H4 (cell line): ENCODE data around the gene ULK2. TPM values are rescaled to one million over a fixed set of nuclear protein-coding genes. Genes with fewer than 3 reads are reported as not detected.
A peak's percentile ranks its signal among the peaks of the same experiment; 100 is the strongest.
"Not testable (repeated sequence)": the region's sequence is repeated elsewhere in the genome, so short reads cannot be mapped to it uniquely, and the experiment has no call there.

ENCODE experiments used
- DNase-seq: peaks from one replicate; pipeline ENCODE4 v3.0.0-alpha.2; 2015; ENCODE audit warnings: low spot score
- total RNA-seq: library from RNA; depleted of rRNA; stranded (reverse); fragments of >200 nt; shearing (Covaris generic); gene quantifications from 2 replicates; pipeline ENCODE4 v1.2.3, GENCODE V29; 2014; rRNA removed

ULK2 gene
- 6.6 and 8.0 TPM in 2 replicates for total RNA-seq

DNA sequence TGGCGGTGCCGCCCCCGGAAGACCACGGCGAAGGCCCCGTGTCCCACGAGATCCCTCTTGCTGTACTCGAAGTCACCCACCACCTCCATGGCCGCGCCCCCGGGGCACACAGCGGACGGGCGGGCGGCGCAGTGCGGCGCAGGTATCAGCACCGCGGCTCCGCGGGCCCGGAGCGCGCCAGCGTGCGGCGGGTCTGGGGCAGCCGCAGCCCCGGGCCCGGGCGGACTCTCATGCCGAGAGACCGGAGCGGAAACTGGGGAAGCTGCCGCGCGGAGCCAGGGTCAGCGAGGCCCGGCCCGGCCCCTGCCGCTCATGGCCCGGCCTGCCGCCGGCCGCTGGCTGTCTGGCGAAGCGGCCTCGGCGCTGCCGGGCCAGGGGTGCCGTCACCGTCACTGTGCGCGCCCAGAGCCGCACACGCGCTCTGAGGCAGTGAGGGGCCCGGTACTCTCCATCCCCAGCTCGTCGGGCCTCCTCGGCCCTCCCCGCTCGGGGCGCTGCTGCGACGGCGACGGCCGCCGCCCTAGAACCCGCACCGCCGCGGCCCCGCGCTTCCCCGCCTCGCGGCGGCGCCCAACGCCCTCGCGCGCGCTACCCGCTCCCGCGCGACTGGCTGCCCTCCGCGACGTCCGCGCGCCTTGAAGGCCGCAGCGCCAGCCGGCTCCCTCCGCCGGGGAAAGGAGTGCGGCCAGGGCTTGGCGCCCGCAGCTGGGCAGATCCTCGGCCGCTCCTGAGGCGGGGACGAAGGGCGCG is at the start of gene ULK2:
ULK2 (minus strand) TSS at position 608 of the 750 bp plus-strand sequence; CDS start at position 89, 519 bp downstream.
- peak; percentile 29 for DNase-seq

DNA sequence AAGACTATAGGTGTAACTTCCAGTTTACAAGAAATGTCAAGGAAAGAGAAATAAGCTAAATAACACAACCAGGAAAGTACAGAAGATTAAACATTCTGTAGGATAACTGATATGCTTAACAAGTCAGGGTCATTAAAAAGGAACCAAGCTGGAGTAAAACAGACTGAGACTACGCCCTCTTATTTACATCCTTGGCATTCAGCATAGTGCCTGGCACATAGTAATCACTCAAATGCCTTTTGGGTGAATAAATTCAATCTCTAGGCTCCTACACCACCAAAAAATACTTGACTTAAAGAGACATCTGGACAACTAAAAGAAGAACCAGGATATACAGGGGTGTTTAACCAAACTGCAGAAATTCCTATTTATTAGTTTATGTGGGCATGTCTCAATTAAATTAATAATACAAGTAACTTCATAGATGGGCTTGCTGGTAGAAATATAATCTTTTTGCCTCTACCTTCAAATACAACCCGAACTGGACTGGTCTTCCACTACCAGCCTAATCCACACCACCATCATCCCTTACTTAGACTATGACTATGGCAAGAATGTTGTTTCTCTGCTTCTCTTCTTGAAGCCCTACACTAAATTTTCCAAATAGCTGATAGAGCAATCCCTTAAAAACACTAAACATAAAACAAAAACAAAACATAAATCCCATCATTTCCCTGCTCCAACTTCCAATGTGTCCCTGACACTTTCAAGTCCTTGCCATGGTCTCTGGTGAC is 47.7 kb upstream of the ULK2 start:
- no peak for DNase-seq

DNA sequence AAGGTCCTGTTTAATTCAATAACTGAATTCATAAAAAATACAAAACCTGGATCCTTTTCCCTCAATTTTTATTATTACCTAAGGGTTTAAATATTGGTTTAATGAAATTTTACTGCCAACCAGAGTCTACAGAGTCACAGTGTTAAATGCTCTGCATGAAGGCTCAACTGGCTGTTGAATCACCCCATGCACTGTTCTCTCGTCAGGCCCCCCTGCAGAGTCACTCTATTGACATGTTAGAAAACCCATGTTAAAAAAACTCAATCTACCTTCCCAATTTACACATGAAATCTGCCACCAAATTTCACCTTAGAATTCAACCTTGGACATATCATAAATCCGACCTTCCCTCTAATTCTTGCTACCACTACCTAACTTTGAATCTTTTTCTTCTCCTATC is 43.3 kb upstream of the ULK2 start:
- DNase-seq: no peak

- no peak for DNase-seq
Measured at GRCh38 chr17:19909139-19909538, 41.4 kb upstream of the ULK2 start.

GRCh38 chr17:19905502-19905901 is 37.8 kb upstream of the ULK2 start:
- DNase-seq: no peak

- DNase-seq: no peak
Measured at GRCh38 chr17:19904924-19905323, 37.2 kb upstream of the ULK2 start.

GRCh38 chr17:19904412-19904811 is 36.7 kb upstream of the ULK2 start:
- DNase-seq: no peak

DNA sequence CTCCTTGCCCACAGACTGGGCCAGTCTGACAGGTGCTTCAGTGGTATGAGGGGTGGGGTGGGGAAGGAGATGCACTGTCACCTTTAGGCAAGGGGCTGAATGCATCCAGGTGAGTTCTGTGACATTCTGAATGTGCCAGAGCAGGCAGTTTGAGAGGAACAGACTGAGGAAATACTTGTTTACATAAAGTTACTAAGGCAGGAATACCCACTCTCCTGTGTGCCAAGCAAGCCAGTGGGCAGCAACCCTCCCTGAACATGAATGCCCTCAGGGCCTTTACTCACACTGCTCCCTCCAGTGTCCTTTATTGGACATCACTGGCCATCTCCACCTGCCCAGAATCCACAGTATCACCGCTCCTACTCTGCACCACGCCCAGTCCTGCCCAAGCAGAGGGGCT is 33.1 kb upstream of the ULK2 start:
- no peak for DNase-seq

DNA sequence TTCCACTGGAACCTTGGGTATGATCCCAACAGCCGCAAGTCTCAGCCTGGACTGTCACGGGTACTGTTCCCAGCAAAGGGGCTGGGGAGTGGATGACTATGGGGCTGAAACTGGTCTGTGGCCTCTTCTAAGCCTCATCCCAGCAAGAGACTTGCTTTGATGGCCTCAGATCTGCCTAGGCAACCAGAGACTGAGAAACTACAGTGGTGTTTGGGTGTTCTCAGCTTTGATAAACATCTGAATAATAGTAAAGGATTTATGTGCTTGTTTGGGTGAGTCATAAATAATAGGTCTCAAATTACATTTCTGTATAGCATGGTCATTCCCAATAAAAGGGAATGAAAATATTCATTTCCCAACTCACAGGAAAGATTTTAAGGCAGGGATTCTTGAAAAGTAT is 30.2 kb upstream of the ULK2 start:
- peak; percentile 83 for DNase-seq

DNA sequence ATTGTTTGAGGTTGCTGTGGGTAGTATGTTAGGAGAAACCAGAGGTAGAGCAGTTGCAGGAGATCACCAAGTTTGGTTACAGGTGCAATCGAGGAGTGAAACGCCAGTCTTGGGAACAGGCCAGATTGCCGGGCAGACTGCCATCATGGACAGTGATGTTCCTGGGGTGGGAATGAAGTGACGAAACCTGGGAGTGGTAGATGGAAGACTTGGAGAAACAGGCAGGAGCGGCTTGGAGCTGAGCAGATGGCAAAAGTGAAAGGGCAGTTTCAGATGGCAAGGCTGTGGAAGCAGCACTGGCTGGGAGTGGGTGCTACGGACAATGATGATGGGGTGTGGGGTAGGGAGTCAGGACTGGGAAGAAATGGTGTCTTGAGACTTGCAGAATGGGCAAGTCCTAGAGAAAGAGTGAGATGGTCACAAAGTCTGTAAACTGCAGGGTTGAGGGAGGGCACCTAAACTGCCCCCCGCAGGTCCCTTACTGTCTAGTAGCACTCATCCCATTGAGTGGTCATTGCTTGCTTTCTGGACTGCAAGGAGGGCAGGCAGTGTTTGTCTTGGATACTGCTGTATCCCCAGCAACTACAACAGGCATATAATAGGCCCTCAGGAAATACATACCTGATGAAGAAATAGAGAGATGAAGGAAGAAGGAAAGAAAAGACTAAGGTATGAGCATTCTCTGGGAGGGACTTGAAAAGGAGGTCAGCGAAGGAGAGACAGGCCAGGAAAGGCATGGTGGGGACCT is 29.5 kb upstream of the ULK2 start:
- no peak for DNase-seq

GRCh38 chr17:19896679-19897078 is 28.9 kb upstream of the ULK2 start:
- DNase-seq: no peak

- not testable (repeated sequence) for DNase-seq
Measured at GRCh38 chr17:19890554-19890953, 22.8 kb upstream of the ULK2 start.

GRCh38 chr17:19890001-19890400 is 22.3 kb upstream of the ULK2 start:
- not testable (repeated sequence) for DNase-seq

DNA sequence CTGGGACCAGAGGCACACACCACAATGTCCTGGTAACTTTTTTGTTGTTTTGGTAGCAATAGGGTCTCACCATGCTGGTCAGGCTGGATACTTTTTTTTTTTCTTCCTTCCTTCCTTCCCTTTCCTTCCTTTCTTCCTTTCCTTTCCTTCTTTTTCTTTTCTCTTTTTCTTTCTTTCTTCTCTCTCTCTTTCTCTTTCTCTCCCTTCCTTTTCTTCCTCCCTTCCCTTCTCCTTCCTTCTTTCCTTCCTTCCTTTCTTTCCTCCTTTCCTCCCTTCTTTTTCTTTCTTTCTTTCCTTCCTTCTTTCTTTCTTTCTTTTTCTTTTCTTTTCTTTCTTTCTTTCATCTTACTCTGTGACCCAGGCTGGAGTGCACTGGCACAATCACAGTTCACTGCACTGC is 18.4 kb upstream of the ULK2 start:
- no peak for DNase-seq

DNA sequence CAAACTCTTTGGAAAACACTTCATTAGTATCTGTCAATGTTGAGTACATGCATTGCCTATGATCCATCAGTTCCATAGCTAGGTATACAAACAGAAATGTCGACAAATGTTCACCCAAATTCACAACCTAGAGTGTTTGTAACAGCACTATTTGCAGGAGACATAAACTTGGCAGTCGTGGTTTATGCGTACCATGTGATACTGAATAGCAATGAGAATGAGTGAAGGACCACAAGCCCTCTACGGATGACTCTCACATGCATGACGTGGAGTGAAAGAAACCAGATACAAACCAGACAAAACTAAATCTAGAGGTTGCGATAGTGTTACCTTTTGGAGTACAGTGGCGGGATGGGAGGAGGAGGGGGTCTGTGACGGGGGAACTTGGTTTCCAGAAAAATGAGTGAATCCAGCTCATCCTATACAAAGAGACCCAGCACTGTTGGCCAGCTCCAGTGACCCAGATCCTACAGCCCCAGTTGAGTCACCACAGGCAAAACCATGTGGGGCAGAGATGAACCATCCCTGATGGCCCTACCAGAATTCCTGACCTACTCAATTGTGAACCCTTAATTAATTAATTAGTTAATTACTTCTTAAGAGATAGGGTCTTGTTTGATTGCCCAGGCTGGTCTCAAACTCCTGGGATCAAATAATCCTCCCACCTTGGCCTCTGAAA is 15.9 kb upstream of the ULK2 start:
- DNase-seq: no peak

DNA sequence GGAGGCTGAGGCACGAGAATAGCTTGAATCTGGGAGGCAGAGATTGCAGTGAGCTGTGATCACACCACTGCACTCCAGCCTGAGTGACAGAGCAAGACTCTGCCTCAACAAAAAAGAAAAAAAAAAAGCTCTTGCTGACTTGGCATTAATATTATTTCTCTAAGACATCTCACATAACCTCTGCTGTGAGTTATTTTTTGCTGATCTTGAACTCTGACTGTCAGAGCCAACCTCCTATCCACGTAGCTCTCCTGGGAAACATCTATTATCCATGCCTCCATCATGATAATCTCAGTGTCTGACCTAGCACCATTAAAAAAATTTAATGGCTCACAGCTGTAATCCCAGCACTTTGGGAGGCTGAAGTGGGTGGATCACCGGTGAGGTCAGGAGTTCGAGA is 12.7 kb upstream of the ULK2 start:
- DNase-seq: no peak

- no peak for DNase-seq
Measured at GRCh38 chr17:19877364-19877945, 9.7 kb upstream of the ULK2 start.

DNA sequence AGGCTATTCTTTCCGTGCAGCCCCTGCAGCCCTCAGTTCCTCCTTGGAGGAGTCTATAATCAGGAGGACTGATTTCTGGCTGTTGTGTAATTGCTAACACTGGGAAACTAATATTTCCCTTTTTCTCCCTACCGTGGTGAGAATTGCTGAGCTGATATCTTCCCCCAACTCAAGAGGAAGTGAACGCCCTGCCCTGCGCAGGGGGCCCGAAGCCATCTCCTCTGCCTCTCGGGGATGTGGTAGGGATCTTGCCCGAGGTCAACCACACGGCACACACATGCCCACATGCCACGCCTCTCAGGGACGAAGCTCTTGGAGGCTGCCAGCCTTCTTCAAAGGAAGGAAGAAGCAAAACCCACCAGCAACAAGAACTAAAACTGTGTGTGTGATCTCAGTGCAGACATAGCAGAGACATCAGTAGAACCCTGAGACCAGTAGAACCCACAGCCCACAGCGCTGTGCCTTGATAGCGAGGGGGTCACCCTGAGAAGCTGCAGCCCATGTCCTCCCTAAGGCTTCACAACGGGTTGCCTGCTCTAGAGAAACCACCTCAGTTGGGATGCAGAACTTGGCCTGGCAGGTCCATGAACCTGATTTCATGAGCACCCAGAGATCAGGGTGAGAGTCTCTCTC is 8.9 kb upstream of the ULK2 start:
- DNase-seq: no peak

- DNase-seq: no peak
Measured at GRCh38 chr17:19874256-19874655, 6.5 kb upstream of the ULK2 start.

DNA sequence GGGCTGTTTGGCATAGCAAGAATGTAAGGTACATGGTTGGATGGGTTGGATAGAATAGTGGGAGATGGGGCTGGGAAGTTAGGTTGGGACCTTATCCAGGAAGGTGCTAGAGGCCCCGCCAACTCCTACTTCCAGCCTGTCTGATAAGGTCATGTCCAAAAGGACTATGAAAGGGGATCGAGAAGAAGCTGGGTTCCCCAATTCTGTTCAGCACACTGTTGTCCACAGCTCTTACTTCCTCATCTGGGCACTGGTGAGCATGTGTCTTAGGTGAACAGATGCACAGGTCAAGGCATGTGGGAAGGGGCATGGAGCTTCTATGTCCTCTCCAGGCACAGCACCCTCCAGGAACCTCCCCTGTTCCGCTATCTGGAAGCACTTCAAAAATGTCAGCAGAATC is 5.6 kb upstream of the ULK2 start:
- DNase-seq: no peak

DNA sequence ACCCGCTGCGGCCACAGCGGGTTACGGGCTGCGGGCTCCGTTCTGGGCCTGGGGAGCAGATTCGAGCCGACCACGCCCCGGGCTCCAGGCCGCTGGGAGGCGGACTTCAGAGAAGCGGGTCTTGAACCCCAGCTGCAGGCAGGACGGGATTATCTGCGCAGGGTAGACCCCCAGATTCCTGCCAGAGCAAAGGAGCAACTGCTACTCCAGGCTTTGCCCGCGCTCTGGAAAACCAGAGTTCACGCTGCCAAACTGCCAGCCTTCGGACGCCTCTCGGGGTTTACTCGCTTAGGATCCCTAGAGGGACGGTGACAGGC is 301 bp upstream of the ULK2 start:
- DNase-seq: no peak

GRCh38 chr17:19867079-19867328 is 732 bp downstream of the ULK2 start:
- peak; percentile 47 for DNase-seq
